HG02759 (cell line): ENCODE measurements around the gene MAPRE3.

Experiments
- ATAC-seq: cut with Tn5 transposase; IDR thresholded peaks from one replicate; pipeline ENCODE4 v1.9.1; 2021; ENCODE audit warnings: mild to moderate bottlenecking, moderate library complexity; ENCODE audit not compliant: unreplicated experiment

MAPRE3 gene

DNA sequence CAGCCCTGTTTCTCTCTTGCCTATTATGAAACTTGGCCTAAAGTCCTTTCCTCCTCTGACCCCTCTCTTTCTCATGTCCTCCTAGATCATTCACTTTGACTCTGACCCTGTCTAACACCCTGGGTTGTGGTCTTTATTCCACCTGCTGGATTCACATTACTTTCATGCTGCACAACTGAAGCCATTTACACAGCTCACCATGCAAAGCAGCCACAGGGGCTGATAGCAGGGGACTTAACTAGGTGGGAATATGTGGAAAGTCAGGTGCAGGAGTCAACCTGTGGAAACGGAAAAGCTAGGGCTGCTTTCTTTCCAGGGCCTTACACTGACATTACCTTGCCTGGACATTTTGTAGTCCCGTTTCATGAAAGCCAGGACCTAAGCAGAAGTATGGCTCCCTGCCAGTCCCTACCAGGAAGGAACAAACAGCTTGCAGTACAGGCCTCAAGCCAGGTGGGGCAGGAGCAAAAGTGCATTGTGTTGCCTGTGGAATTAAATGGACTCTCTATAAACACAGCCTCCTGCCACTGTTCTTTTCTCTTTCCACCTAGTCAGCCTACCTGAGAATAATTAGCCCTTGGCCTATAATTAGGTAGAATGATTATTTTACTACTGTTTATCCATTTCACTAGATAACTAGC lies 11.8 kb downstream of the MAPRE3 start:
- ATAC-seq = no peak

DNA sequence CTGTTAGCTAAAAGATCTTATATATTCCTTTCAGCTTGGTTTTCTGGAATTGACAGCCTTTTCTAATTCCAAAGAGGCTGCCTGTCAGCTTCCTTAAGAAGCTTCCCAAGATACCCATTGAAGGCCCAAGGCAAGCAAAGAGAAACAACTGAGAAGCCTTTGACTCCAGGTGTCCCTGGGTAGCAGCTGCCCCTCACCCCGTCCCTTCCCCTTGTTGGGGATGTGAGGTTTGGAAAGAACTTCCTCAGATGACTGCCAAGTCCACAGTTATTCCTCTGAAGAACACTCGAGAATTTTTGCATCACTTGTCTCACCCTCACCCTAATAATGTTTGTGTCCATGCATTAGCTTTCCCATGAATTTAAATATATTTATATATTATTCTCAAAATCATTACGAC lies 13.3 kb downstream of the MAPRE3 start:
- ATAC-seq = no peak

DNA sequence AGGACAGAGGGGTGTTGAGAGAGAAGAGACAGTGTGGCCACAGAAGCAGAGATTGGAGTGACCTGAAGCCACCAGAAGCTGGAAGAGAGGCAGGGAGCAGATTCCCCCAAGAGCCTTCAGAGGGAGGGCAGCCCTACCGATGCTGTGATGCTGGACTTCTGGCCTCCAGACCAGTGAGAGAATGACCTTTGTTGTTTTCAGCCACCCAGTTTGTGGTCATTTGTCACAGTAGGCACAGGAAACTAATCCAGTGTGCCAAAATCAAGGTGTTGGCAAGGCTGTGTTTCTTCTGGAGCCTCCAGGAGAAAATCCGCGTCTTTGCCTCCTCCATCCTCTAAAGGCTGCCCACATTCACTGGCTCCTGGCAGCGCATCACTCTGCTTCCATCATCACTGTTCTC lies 15.4 kb downstream of the MAPRE3 start:
- ATAC-seq = no peak

DNA sequence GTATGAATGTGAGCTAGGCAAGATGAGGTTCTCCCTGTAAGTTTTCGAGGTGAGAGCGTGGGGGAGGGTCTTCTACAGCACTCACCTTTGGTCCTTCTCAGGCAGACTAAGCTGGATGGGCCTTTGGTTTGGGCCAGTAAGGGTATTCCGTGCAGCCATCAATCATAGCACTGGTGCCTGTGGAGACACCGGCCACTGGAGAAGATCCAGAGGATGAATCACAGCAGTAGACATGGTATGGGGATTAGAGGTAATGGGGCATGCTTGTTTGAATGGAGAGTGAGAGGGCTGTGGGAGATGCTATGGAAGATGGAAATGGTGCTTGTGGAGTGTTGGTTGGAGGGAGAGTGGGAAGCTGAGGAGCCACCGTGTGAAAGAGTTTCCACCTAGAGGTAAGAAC lies 16.1 kb downstream of the MAPRE3 start:
- no peak for ATAC-seq

GRCh38 chr2:26988058-26988860 lies 17.8 kb downstream of the MAPRE3 start:
- no peak for ATAC-seq

DNA sequence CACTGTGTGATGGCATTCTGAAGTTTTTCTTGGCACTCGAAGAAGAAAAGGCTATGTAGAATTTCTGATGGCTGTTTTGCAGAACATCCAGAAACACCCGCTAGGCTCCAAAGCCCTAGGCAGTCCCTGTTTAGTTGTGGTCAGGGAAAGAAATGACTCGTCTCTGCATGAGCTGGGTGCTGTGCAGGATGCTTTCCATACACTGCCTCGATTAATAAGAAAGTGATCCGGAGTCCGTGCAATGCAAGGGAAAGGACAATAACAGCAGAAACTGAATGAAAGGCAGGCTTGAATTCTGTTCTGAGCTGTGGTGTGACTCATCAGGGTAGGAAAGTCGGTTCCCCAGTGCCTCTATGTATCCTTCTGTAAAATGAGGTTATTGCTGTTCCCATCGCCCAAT lies 18.7 kb downstream of the MAPRE3 start:
- no peak for ATAC-seq

- ATAC-seq = no peak
Measured at GRCh38 chr2:26991717-26992116, 21.3 kb downstream of the MAPRE3 start.

- no peak for ATAC-seq
Measured at GRCh38 chr2:26993768-26994167, 23.3 kb downstream of the MAPRE3 start.

- no peak for ATAC-seq
Measured at GRCh38 chr2:26994983-26995382, 24.5 kb downstream of the MAPRE3 start.

DNA sequence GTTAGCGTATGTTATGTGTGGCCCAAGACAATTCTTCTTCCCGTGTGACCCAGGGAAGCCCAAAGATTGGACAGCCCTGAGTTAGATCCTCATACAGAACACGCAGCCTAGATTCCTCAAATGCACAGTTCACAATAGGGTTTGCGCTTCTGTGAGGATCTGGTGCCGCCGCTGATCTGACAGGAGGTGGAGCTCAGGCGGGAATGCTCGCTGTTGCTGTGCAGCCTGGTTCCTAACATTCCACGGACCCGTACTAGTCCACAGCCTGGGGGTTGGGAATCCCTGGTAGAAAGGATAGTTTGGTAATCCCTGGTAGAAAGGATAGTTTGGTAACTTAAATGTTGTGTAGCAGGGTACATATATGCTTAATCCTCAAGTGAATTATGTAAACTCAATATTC lies 27.0 kb downstream of the MAPRE3 start:
- ATAC-seq = no peak

DNA sequence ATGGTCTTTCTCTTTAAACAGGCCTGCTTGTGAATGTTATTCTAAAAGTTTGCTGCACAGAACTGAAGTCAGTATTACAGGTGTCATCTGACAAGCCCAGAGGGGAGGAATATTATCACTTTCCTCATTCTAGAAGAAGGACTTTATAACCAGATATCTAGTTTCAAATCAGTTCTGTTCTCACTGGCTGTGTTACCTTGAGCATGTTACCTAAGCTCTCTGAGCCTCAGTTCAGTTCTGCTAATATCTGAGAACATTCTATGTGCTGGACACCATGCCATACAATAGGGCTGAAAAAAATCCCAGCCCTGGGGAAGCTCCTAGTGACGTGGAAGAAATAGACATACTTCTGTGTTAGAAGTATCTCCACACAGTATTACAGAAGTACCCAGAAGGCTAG lies 27.9 kb downstream of the MAPRE3 start:
- no peak for ATAC-seq

- ATAC-seq = no peak
Measured at GRCh38 chr2:27000228-27000627, 29.8 kb downstream of the MAPRE3 start.

- no peak for ATAC-seq
Measured at GRCh38 chr2:27000995-27001394, 30.6 kb downstream of the MAPRE3 start.

- no peak for ATAC-seq
Measured at GRCh38 chr2:27001950-27002349, 31.5 kb downstream of the MAPRE3 start.

DNA sequence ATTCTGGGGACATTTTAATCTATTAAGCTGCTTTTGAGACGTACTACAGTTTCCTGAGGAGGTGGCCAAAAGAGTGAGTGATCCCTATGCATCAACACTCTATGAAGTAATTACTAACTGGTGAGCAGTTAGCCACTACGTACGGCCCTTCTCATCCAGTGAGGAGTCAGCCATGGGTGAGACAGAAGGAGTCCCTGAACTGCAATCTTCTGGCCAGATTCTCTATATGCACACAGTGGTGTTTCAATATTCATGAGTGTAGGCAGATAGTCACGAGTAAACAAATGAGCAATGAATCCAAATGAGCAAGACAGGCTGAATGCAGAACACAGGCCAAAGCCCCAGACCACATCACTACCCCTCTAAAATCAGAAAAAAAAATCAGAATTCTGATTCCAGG lies 32.6 kb downstream of the MAPRE3 start:
- no peak for ATAC-seq

- no peak for ATAC-seq
Measured at GRCh38 chr2:27003857-27004256, 33.4 kb downstream of the MAPRE3 start.

DNA sequence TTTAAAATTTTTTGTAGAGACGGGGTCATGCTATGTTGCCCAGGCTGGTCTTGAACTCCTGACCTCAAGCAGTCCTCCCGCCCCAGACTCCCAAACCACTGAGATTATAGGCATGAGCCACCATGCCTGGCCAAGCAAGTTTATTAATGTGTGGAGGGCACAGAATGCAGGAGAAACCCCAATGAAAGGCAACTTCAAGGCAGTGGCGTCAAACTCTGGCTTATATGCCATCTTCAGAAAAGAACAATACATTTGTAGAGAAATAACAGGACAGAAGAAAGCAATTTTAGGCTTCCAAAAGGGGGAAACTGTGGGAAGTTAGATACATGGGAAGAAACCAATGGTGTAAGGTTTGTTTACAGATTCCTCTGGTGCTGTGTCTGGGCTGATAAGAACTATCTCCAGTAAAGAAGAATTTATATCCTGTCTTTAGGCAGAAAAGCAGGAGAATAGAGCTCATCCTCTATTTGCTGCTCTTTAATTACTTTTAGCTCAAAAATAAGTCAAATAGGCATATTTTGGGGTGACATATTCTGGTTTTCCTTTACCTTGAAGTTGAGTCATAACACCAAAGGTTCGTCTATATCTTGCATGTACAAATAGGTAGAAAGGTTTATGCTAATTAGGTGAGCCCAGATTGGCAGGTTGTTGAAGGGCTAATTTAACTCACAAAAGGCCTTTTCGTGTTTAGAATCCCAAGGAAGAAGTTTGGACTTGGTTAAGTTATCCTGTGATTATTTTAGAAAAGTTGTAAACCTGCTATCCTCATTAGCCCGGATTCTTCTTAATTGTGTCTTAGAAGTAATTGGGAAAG lies 36.4 kb downstream of the MAPRE3 start:
- no peak for ATAC-seq

DNA sequence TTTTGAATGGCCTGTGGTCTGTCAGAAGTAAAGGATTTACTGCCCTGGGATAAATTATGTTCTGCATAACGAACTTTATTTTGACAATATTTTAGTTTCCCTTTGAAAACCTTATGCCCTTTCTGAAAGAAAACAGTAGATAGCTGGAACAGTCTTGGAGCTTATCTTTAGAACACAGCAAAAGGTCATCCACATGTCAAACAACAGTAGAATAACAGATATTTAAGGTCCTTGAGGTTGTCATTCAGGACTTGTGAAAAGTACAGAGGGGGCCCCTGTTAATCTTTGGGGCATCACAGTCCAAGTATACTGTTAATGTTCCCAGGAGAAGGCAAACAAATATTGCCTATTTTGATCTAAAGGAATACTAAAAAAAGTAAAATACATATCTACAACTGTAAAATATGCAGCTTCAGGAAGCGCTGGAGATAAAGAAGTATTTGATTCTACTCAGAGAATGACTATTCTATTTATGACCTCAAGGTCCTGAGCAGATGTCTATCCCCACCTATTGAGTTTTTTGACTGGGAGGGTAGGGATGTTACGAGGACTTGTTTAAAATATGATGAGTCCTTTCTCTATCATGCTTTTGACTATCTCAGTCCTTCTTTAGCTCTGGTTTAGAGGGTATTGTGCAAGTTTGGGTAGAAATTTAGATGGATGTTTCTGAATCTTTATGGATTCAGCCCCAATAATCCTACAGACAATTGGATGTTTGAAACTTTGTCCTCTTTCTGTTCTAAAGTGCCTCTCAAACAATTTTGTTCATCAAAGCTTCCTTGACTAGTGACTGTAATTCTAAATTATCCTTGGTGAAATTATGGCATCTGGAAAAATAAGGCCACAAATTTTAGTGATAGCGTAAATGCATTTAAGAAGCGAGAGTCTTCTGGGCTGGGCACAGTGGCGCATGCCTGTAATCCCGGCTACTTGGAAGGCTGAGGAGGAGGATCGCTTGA lies 37.3 kb downstream of the MAPRE3 start:
- no peak for ATAC-seq

- no peak for ATAC-seq
Measured at GRCh38 chr2:27008678-27009077, 38.2 kb downstream of the MAPRE3 start.

DNA sequence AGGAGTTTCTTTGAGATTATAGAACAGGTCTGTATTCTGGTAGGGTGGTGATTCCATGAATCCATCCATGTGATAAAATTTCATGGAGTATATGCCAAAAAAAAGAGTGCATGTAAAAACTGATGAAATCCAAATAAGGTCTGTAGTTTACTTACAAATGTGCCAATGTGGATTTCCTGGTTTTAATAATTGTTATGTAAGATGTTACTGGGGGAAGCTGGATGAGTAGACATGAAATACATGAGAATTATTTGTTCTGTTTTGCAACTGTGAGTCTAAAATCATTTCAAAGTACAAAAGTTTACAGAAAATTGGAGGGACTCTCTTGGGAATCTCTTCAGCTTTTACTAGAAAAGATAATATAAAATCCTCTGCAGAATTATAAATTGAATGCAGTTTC lies 38.6 kb downstream of the MAPRE3 start:
- no peak for ATAC-seq

DNA sequence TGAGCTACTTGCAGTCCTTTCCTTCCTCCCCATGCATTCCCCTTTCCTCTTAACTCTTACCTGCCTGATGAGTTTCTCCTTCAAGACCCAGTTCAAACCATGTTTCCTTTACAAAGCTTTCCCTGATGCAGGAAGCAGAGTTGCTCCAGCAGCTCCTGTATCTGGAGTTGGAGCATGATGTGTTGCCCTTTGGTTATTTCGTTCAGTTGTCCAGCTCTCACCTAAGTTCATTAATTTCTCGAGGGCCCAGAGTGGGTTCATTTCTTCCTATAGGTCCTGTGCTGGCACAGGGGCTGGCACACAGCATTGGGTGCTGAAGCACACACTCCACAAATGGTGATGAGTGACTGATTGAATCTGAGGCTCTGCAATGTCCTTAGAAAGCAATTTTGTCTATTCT lies 39.3 kb downstream of the MAPRE3 start:
- ATAC-seq = no peak
